ENCODE measurements around the gene KRT222. TPM values are rescaled to one million over a fixed set of nuclear protein-coding genes. Genes with fewer than 3 reads are reported as not detected.

KRT222 gene
- total RNA-seq, 4 donors from 2014 or later: 0.13 to 0.19 TPM; not detected in 2

- intact Hi-C loops (cut with DNase I; ENCODE audit: low total_unique reads): no loop called here
- no peak for DNase-seq (ENCODE audit: low spot score in 2 of 2)
- H3K4me3 ChIP-seq (ENCODE audit: low read depth, poor library complexity, severe bottlenecking): no peak overlapping the region
- TF ChIP-seq CTCF (IDR thresholded peaks at IDR 0.05) (no peak), POLR2A (IDR thresholded peaks at IDR 0.05) (no peak)
- 38 to 39% methylated on average over 5 of the region's 5 CpGs for WGBS, 2 donors
Measured at GRCh38 chr17:40625311-40625710, 39.7 kb downstream of the KRT222 start.

GRCh38 chr17:40623419-40624210, 41.4 kb downstream of the KRT222 start:
- 85 to 91% methylated on average over 12 of the region's 12 CpGs for WGBS, 2 donors
- TF ChIP-seq POLR2A (IDR thresholded peaks at IDR 0.05): no peak
- no peak for TF ChIP-seq CTCF (IDR thresholded peaks at IDR 0.05)
- DNase-seq (ENCODE audit: low spot score in 2 of 2): no peak
- H3K4me3 ChIP-seq (ENCODE audit: low read depth, poor library complexity, severe bottlenecking): no peak overlapping the region
- intact Hi-C loops (cut with DNase I; ENCODE audit: low total_unique reads): no loop called here

GRCh38 chr17:40622509-40622928, 42.5 kb downstream of the KRT222 start:
- no peak for DNase-seq (ENCODE audit: low spot score in 2 of 2)
- intact Hi-C loops (cut with DNase I; ENCODE audit: low total_unique reads): no loop called here
- H3K4me3 ChIP-seq (ENCODE audit: low read depth, poor library complexity, severe bottlenecking): no peak overlapping the region
- TF ChIP-seq CTCF (IDR thresholded peaks at IDR 0.05) (no peak), POLR2A (IDR thresholded peaks at IDR 0.05) (no peak)
- WGBS, 2 donors: 52 to 62% methylated on average over 3 of the region's 3 CpGs

GRCh38 chr17:40621578-40621977, 43.4 kb downstream of the KRT222 start:
- no peak overlapping the region for H3K4me3 ChIP-seq (ENCODE audit: low read depth, poor library complexity, severe bottlenecking)
- intact Hi-C loops (cut with DNase I; ENCODE audit: low total_unique reads): no loop called here
- DNase-seq (ENCODE audit: low spot score in 2 of 2): no peak
- 58 to 66% methylated on average over 8 of the region's 8 CpGs for WGBS, 2 donors
- no peak for TF ChIP-seq CTCF (IDR thresholded peaks at IDR 0.05)
- no peak for TF ChIP-seq POLR2A (IDR thresholded peaks at IDR 0.05)

- no peak for DNase-seq (ENCODE audit: low spot score in 2 of 2)
- TF ChIP-seq POLR2A (IDR thresholded peaks at IDR 0.05): no peak
- TF ChIP-seq CTCF (IDR thresholded peaks at IDR 0.05): no peak
- WGBS, 2 donors: 89 to 91% methylated on average over 6 of the region's 6 CpGs
- intact Hi-C loops (cut with DNase I; ENCODE audit: low total_unique reads): no loop called here
- H3K4me3 ChIP-seq (ENCODE audit: low read depth, poor library complexity, severe bottlenecking): no peak overlapping the region
Measured at GRCh38 chr17:40621019-40621418, 44.0 kb downstream of the KRT222 start.

All from lower leg skin (tissue), 4 donors.